Chondrocyte (in vitro differentiated cells): ENCODE data around the gene NOX5. TPM values are rescaled to one million over a fixed set of nuclear protein-coding genes. Genes with fewer than 3 reads are reported as not detected.
"Not testable (repeated sequence)": the region's sequence is repeated elsewhere in the genome, so short reads cannot be mapped to it uniquely, and the experiment has no call there.

Experiments used
- DNase-seq: peaks from one replicate; pipeline ENCODE4 v3.0.0; 2021; ENCODE audit warnings: mixed read lengths, low spot score
- H3K27ac Mint-ChIP-seq: one replicate; pipeline ENCODE4 v1.8.0; 2021; ENCODE audit warnings: mild to moderate bottlenecking, moderate library complexity, mixed read lengths; ENCODE audit not compliant: unreplicated experiment
- H3K27me3 Mint-ChIP-seq: 2 replicates; pipeline ENCODE4 v1.8.0; 2021; ENCODE audit warnings: low read depth, mixed read lengths
- H3K36me3 Mint-ChIP-seq: 2 replicates; pipeline ENCODE4 v1.8.0; 2021; ENCODE audit warnings: low read depth, mixed read lengths
- H3K4me1 Mint-ChIP-seq: 2 replicates; pipeline ENCODE4 v1.8.0; 2021; ENCODE audit warnings: low read depth, mild to moderate bottlenecking, mixed read lengths
- H3K4me3 Mint-ChIP-seq: one replicate; pipeline ENCODE4 v1.8.0; 2021; ENCODE audit warnings: mild to moderate bottlenecking, moderate library complexity, mixed read lengths; ENCODE audit not compliant: unreplicated experiment
- H3K9me3 Mint-ChIP-seq: 2 replicates; pipeline ENCODE4 v1.8.0; 2021; ENCODE audit warnings: low read depth, mixed read lengths
- CTCF ChIP-seq: fragments of 200-600 bp; sonication (generic); IDR thresholded peaks from 2 replicates; pipeline ENCODE4 v1.5.0; 2021; ENCODE audit warnings: antibody characterized with exemption, mild to moderate bottlenecking, moderate library complexity
- total RNA-seq: library from RNA; stranded (reverse); gene quantifications from 3 replicates; pipeline ENCODE4 v1.2.1, GENCODE V29; 2021

NOX5 gene
- total RNA-seq, 1 donor from 2014 or later = not detected

GRCh38 chr15:68972201-68973065, 42.1 kb upstream of the NOX5 start:
- Mint-ChIP-seq H3K4me1 (no peaks in the 10 kb centered on the region), H3K27ac (no peak overlapping the region), H3K9me3 (peaks cover 30% of the 10 kb centered on the region), H3K4me3 (no peak overlapping the region), H3K27me3 (peaks cover 31% of the 10 kb centered on the region), H3K36me3 (peaks cover 10% of the 10 kb centered on the region)
- DNase-seq = no peak
- no peak for TF ChIP-seq CTCF

GRCh38 chr15:68975651-68976160, 38.8 kb upstream of the NOX5 start:
- DNase-seq, H3K27ac Mint-ChIP-seq, H3K36me3 Mint-ChIP-seq, H3K4me1 Mint-ChIP-seq, H3K4me3 Mint-ChIP-seq: not testable (repeated sequence)
- H3K9me3 Mint-ChIP-seq = peaks cover 12% of the 10 kb centered on the region
- peaks cover 33% of the 10 kb centered on the region for H3K27me3 Mint-ChIP-seq

- H3K36me3 Mint-ChIP-seq, H3K4me3 Mint-ChIP-seq, H3K27ac Mint-ChIP-seq, DNase-seq, H3K4me1 Mint-ChIP-seq: not testable (repeated sequence)
- peaks cover 35% of the 10 kb centered on the region for H3K27me3 Mint-ChIP-seq
- H3K9me3 Mint-ChIP-seq = peaks cover 12% of the 10 kb centered on the region
Measured at GRCh38 chr15:68977426-68977825, 37.1 kb upstream of the NOX5 start.

- no peak overlapping the region for H3K27ac Mint-ChIP-seq
- peaks cover 5% of the 10 kb centered on the region for H3K36me3 Mint-ChIP-seq
- DNase-seq = no peak
- H3K4me3 Mint-ChIP-seq = no peak overlapping the region
- TF ChIP-seq CTCF = no peak
- peaks cover 12% of the 10 kb centered on the region for H3K9me3 Mint-ChIP-seq
- H3K27me3 Mint-ChIP-seq = peaks cover 31% of the 10 kb centered on the region
- no peaks in the 10 kb centered on the region for H3K4me1 Mint-ChIP-seq
Measured at GRCh38 chr15:68979006-68979405, 35.5 kb upstream of the NOX5 start.

- peaks cover 30% of the 10 kb centered on the region for H3K27me3 Mint-ChIP-seq
- H3K36me3 Mint-ChIP-seq = peaks cover 5% of the 10 kb centered on the region
- DNase-seq = no peak
- H3K27ac Mint-ChIP-seq = no peak overlapping the region
- no peak for TF ChIP-seq CTCF
- no peak overlapping the region for H3K4me3 Mint-ChIP-seq
- H3K9me3 Mint-ChIP-seq = peaks cover 12% of the 10 kb centered on the region
- H3K4me1 Mint-ChIP-seq = no peaks in the 10 kb centered on the region
Measured at GRCh38 chr15:68979816-68980215, 34.7 kb upstream of the NOX5 start.

GRCh38 chr15:68980786-68981185, 33.7 kb upstream of the NOX5 start:
- TF ChIP-seq CTCF = no peak
- Mint-ChIP-seq H3K27ac (no peak overlapping the region), H3K36me3 (peaks cover 5% of the 10 kb centered on the region), H3K9me3 (peaks cover 12% of the 10 kb centered on the region), H3K27me3 (peaks cover 29% of the 10 kb centered on the region), H3K4me3 (no peak overlapping the region), H3K4me1 (no peaks in the 10 kb centered on the region)
- DNase-seq = no peak
